ENCODE measurements around the gene PYGL.
A peak's percentile ranks its signal among the peaks of the same experiment; 100 is the strongest.

Gene PYGL

GRCh38 chr14:50931559-50931958 is 12.7 kb downstream of the PYGL start:
- H3K27me3 ChIP-seq: no peaks in the 10 kb centered on the region
- peak overlapping the region; percentile 86 for H3K27ac ChIP-seq
- H3K36me3 ChIP-seq: peaks cover 93% of the 10 kb centered on the region
- H3K4me3 ChIP-seq (ENCODE audit: low read depth in 1 of 2, low read length in 1 of 2): no peak overlapping the region
- peaks cover 98 to 99% of the 10 kb centered on the region in 2 experiments for H3K4me1 ChIP-seq (ENCODE audit: control insufficient read depth in 1 of 2, insufficient read depth in 1 of 2, low read depth in 1 of 2, low read length in 1 of 2)
- no peak for TF ChIP-seq CTCF (IDR thresholded peaks at IDR 0.05)
- no peaks in the 10 kb centered on the region for H3K9me3 ChIP-seq

- Histone ChIP-seq H3K27me3 (no peaks in the 10 kb centered on the region), H3K36me3 (peaks cover 88% of the 10 kb centered on the region), H3K4me3 (ENCODE audit: low read depth in 1 of 2, low read length in 1 of 2) (peak overlapping the region in 1 of 2 experiments; percentile 52), H3K27ac (peak overlapping the region; percentile 86), H3K9me3 (no peaks in the 10 kb centered on the region), H3K4me1 (ENCODE audit: control insufficient read depth in 1 of 2, insufficient read depth in 1 of 2, low read depth in 1 of 2, low read length in 1 of 2) (peaks cover 98 to 99% of the 10 kb centered on the region in 2 experiments)
- no peak for TF ChIP-seq CTCF (IDR thresholded peaks at IDR 0.05)
These were observed 14.8 kb downstream of the PYGL start for GRCh38 chr14:50929506-50929905.

- Histone ChIP-seq H3K36me3 (peaks cover 88% of the 10 kb centered on the region), H3K9me3 (no peaks in the 10 kb centered on the region), H3K4me1 (ENCODE audit: control insufficient read depth in 1 of 2, insufficient read depth in 1 of 2, low read depth in 1 of 2, low read length in 1 of 2) (peaks cover 93 to 94% of the 10 kb centered on the region in 2 experiments), H3K27me3 (no peaks in the 10 kb centered on the region), H3K27ac (peak overlapping the region; percentile 86), H3K4me3 (ENCODE audit: low read depth in 1 of 2, low read length in 1 of 2) (peak overlapping the region; percentile 47 to 52)
- no peak for TF ChIP-seq CTCF (IDR thresholded peaks at IDR 0.05)
These were observed 16.2 kb downstream of the PYGL start for GRCh38 chr14:50928002-50928635.

- peaks cover 81 to 82% of the 10 kb centered on the region in 2 experiments for H3K4me1 ChIP-seq (ENCODE audit: control insufficient read depth in 1 of 2, insufficient read depth in 1 of 2, low read depth in 1 of 2, low read length in 1 of 2)
- H3K27ac ChIP-seq: peak overlapping the region; percentile 86
- H3K27me3 ChIP-seq: no peaks in the 10 kb centered on the region
- H3K4me3 ChIP-seq (ENCODE audit: low read depth in 1 of 2, low read length in 1 of 2): peak overlapping the region; percentile 47 to 52
- peaks cover 88% of the 10 kb centered on the region for H3K36me3 ChIP-seq
- no peaks in the 10 kb centered on the region for H3K9me3 ChIP-seq
- no peak for TF ChIP-seq CTCF (IDR thresholded peaks at IDR 0.05)
These were observed 17.4 kb downstream of the PYGL start for GRCh38 chr14:50926851-50927386.

GRCh38 chr14:50924843-50925242 is 19.4 kb downstream of the PYGL start:
- Histone ChIP-seq H3K27me3 (no peaks in the 10 kb centered on the region), H3K9me3 (no peaks in the 10 kb centered on the region), H3K4me1 (ENCODE audit: control insufficient read depth in 1 of 2, insufficient read depth in 1 of 2, low read depth in 1 of 2, low read length in 1 of 2) (peaks cover 62 to 63% of the 10 kb centered on the region in 2 experiments), H3K36me3 (peaks cover 88% of the 10 kb centered on the region), H3K4me3 (ENCODE audit: low read depth in 1 of 2, low read length in 1 of 2) (no peak overlapping the region), H3K27ac (peak overlapping the region; percentile 86)
- no peak for TF ChIP-seq CTCF (IDR thresholded peaks at IDR 0.05)
